NCI-H2227 (cell line): ENCODE results near the gene STIM2.
"Not testable (repeated sequence)": the region's sequence is repeated elsewhere in the genome, so short reads cannot be mapped to it uniquely, and the experiment has no call there.

Experiments
- DNase-seq: peaks from one replicate; lab custom pipeline; 2025; ENCODE audit not compliant: unreplicated experiment; lab: John Stamatoyannopoulos, UW

The STIM2 gene

DNA sequence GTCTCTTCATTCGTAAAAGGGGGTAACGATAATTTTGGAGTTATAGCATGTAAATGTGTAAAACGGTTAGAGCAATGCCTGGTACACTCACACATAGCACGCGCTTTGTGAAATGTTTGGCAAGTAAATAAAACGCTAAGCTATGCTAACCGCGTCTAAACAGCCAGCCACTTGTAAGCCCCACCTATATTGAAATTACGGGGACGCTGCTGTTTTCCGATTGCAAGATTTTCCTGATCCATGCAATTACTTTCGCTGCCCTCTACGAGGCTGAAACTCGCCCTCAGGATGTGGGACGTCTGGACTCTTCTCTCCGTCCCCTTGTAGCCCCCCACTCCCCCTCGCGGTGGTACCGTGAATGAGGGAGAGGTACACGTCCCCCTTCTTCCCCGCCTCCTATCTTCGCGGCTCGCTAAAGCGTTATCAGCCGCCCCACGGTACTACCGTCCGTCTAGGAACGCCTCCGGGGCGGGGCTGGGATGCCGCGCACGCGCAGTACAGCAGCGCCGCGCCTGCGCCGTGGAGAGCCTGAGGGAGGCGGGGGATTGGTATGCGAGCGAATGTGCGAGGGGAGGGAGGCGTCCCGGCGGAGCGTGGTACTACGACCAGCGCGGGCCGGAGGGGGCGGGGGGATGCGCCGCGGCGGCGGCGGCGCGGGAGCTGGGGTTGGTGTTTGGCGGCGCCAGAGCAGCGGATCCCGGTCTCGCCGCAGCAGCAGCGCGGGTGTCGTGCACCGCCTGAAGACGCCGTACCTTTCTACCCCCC lies at the start of gene STIM2:
Gene STIM2, plus strand, starts transcription at position 685 of the 765 bp plus-strand sequence.
- peak; percentile 95 for DNase-seq

DNA sequence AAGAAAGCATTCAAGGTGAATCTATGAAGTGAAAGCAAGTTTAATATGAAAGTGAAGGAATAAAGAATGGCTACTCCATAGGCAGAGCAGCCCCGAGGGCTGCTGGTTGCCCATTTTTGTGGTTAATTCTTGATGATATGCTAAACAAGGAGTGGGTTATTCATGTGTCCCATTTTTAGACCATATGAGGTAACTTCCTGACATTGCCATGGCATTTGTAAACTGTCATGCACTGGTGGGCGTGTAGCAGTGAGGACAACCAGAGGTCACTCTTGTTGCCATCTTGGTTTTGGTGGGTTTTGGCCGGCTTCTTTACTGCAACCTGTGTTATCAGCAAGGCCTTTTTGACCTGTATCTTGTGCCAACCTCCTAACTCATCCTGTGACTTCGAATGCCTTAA lies 49.1 kb upstream of the STIM2 start:
- DNase-seq: not testable (repeated sequence)

DNA sequence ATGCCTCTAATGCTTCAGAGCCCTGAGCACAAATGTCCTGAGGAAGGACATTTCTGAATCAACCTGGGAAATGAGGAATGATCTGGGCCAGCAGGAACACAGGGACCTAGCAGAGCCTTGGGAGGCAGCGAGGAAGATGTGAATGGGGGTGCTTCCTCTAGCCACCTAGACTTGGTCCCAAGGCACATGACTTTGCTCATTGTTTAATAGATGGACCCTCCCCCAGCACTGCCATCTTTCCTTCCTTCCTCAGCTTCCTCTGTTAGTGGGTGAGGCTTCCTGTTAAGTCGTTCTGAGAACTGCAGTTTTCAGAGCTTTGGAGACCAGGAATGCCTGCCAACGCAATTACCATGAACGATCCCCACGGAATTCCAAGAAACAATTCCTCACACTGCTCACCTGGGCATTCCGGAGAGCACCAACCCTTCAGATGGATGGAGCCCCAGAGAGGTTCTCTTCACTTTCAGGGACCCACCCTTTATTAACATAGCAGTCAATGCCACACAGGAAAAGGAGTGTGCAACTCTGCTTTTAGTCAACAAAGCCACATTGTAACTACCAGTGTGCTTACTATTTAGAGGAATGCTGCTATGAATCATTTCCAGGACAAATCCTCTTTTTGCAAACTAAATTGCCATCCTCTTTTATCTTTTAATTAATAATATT lies 48.5 kb upstream of the STIM2 start:
- no peak for DNase-seq

DNA sequence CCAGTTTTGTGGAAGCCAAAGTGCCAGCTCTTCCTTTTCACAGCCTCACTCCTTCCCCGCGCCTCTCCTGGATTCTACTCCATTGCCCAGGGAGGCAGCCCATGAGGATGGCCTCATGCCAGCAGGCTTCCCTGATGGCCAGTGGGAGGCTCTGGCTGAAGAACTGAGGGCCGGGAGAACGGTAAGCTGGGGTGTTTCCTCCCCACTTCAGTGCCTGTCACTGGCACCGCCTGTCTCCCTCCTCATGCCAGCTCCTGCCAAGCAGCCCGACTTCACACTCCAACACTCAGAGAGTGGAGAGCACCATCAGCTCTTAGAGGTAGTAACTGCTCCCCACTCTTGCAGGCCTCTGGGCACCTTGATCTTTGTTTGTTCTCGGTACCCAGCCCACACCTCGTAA lies 46.9 kb upstream of the STIM2 start:
- no peak for DNase-seq

DNA sequence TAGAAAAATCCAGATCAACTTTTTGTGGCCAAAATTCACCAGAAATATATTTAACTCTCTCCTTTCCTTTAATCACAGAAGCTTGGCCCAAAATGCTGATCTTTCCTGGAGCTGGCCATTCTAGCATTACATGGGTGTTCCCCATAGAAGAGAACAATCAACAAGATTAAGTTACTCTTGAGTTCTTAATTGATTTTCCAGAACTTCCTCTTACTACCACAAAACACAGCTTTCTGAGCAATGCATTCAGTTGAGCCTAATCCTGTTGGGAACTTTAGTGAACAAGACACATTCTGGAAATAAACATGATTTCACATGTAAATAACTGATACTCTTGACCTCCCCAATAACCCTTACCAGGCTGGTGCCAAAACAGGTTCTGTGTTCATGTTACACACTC lies 45.4 kb upstream of the STIM2 start:
- no peak for DNase-seq

DNA sequence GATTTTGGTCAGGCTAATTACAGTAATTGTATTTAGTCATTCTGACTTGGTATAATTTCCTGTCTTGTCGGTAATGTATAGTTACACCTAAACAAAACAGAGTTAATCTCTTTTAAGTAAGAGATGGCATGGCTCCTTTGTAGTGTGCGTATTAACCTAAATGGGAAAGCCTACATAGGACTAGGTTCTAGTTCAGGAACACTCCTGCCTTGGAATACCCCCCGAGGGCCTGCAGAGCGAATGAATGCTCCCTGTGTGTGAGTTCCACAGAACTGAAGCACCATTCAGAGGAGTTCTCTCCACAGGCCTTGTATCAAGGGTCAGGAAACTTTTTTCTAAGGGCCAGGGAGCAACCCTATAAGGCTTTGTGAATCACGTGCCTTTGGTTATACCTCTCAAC lies 44.9 kb upstream of the STIM2 start:
- DNase-seq: no peak

DNA sequence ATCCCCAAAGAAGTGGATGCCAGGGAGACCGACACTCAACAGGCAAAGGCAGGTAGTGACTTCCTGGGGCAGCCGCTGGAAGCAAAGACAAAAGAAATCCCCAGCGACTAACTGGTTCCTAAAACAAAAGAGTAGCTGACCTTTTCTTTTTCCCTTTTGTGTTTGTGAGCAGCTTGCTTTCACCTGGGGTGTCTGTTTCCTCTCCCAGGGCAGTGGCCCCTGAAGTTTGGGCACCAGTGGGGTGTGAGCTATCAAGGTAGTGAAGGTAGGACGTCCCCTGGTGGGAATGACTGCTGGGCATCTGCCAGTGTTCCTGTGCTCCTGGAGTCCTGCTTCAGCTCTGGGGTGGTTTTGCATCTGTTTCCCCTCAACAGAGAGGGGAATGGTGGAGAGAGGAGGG lies 41.6 kb upstream of the STIM2 start:
- DNase-seq: no peak

DNA sequence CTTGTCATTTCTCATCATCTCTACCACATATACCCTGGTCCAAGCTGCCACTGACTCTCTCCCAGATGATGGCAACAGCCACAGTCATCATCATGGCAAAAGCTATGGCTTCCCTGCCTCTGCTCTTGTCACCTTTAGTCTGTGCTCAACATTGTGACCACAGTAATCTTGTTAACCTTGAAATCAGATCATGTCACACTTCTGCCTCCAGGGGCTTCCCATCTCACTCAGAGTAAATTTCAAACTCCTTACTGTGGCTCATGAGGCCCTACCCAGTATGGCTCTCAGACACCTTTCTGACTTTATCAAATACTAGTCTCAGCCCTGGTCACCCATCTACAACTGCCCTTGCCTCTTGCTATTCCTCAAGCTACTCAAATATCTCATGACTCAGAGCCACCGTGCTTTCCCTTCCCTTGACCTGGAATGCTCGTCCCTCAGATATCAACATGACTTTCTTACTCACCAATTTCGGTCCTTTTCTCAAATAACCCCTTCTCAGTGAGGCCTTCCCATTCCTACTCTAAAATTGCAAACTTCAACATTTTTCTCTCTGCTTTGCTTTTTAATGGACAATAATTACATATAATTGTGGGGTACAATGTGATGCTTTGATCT lies 41.1 kb upstream of the STIM2 start:
- no peak for DNase-seq

DNA sequence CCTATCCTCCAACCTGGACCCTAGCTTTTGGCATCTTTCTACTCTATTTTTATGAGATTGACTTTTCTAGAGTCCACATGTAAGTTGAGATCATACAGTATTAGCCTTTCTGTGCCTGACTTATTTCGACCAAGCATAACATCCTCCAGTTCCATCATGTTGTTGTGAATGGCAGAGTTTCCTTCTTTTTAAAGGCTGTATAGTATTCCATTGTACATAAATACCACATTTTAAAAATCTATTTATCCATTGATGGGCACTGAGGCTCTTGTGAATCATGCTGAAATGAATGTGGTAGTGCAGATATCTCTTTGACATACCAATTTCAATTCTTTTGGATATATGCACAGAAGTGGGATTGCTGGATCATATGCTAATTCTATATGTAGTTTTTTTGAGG lies 40.3 kb upstream of the STIM2 start:
- no peak for DNase-seq

DNA sequence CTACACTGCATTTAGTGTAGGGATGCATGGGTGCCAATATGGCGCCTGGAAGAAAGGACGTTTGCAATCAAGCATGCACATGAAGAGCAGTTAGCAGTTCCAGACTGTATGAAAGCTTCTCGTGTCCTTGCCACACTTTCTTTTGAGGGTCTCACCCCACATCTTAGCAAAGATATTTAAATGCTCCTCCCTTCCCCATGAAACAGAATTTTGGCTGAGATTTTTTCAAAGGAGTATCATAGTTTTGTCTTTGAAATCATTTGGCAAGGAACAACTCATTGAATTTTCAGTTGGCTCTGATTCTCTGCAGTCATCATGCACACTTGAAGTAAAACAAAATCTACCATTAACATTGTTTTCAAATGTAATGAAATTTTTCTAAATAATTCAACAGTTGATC lies 39.6 kb upstream of the STIM2 start:
- DNase-seq: no peak

DNA sequence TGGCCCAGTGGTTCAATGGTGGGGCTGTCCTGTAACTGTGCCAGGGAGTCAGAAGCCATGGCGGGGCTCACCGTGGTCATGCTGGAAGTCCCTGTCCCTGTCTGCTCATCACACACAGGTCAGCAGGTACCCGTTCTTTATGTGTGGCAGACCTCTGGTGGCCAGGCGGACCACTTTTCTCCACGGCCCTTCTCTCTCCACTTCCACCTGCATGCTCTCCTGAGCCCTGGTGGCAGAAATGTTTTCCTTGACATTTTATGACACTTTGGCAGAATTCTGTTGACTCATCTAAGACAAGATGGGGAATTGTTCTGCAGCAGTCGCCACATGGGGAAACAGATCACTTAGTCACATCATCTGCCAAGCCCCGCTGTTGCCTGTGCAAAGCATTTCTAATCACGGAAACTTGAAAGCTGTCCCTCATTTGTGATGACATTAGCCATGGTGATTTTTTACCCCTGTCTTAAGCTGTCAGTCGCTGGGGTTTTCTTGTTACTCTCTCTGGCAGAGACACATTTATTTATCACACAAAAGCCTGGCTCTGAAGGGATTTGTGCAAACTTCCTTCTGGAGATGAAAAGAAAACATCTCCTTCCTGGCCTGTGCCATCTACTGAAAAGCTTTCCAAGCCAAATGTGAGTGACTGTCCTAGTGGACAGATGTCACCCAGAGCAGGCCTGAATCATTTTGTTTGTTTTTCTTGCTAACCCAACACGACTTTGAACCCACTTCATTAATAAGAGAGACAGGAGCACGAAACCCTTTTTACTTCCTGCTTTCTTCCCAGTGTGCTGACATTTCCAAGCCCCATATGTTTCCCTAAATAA lies 38.8 kb upstream of the STIM2 start:
- DNase-seq: no peak

DNA sequence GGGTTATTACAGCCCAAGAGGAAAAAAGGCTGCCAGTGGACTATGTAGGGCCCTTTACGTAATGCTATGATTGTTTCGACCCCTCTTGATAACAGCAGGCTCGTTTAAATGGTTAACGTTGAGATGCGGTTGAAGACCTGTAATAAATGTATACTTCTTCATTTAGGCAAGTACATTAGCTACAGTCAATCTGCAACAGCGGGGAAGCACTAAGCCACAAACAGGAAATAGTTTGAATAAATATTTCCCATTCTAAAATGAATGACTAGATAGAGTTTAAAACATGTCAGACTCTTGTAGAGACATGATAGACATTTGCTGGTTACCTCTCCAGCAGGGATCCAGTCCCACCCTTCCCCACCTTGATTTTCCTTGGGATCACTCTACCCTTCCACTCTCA lies 38.1 kb upstream of the STIM2 start:
- DNase-seq: no peak

DNA sequence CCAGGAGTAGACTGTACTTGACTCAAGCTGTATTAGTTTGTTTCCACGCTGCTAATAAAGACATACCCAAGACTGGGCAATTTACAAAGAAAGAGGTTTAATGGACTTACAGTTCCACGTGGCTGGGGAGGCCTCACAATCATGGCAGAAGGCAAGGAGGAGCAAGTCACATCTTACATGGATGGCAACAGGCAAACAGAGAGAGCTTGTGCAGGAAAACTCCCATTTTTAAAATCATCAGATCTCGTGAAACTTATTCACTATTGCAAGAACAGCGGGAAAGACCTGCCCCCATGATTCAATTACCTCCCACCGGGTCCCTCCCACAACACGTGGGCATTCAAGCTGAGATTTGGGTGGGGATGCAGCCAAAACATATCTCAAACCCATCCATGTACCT lies 37.7 kb upstream of the STIM2 start:
- not testable (repeated sequence) for DNase-seq

DNA sequence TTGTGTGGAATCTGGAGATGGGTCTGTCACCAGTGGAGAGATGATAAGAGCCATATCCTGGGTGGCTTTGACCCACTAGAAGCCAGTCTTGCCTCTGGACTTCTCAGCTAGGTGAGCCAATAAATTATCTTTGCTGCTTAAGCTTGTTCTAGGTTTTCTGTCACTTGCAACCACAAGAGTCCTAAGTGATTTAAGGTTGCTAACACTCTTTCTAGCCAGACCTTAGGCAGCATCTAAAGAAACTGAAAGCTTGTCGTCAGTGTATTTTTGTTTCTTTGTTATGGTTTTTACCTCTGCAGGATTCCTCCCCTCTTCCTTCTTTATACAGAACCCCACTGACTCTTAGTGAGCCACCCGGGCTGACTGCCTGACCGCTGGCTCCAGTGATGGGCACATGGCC lies 37.1 kb upstream of the STIM2 start:
- no peak for DNase-seq

DNA sequence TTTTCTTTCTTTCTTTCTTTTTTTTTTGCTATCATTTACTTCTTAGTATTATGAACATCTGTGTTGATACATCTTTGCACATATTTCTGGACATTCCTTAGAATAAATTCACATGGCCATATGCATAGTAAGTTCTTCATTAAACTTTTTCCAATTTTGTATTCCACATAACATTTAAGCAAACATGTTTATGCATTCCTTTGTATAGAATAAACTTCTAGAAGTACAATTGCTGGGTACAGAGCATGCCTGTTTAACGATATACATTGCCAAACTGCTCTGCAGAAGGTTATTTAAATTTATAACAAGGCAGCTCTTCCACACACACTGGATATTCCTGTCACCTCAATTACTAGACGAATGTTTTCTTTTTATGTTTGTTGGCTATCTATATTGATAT lies 36.0 kb upstream of the STIM2 start:
- DNase-seq: no peak

DNA sequence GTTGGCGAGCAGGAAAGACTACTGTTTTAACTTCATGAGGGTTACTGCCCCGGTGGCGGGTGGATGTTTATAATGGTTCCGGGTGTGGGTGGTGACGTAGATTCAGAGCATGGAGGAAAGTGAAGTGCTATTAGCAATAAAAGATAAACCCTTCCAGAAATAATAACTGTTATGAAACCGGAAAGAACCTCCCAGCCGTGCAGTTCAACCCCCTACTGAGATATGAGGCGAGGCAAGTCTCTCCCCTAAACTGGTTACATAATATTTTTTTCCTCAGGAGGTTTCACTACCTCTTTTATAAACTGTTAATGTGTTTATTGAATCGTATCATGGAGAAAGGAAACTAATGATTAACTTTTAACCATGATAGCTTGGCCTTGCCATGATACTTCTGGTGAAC lies 33.9 kb upstream of the STIM2 start:
- no peak for DNase-seq

DNA sequence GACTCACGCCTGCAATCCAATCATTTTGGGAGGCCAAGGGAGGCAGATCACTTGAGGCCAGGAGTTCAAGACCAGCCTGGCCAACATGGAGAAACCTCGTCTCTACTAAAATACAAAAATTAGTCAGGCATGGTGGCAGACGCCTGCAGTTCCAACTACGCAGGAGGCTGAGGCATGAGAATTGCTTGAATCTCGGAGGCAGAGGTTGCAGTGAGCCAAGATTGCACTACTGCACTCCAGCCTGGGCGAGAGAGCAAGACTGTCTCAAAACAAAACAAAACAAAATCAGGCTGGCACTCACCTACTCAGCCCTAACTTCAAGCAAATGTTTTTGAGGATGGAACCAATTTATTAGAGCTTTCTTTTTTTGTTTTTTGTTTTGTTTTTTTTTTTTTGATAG lies 33.3 kb upstream of the STIM2 start:
- not testable (repeated sequence) for DNase-seq

DNA sequence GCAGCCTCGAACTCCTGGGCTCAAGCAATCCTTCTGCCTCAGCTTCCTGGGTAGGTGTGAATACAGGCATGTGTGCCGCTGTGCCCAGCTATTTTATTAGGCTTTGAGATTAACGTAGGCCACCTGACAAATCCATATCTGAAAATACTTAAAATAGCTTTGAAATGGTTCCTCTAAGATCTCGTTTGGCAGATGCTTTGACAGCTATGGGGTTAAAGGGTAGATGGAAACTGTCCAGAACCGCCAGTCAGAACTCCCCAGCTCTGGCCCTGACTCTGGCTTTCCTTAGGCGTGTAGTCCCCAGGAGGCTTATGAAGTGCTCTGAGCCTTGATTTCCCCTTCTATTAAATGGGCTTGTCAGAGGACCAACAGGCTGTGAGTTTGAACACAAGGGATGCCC lies 32.8 kb upstream of the STIM2 start:
- DNase-seq: no peak

DNA sequence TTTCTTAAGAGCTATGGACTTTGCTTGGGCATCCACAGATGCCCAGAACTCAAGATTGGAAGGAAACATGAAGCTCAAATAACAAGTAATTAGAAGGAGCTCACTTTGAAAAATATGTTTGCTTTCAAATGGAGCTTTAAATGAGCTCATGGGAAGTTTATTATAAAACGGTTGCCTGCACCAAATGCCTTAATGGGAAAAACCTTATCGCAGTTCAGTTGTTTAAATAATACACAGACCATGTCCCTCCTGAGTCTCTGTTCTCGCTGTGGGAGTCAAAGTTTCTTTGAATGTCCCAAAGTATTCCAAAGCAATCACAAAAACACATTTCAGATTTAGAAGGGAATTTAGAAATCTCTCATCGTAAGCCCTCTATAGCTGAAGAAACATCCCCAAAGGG lies 31.6 kb upstream of the STIM2 start:
- DNase-seq: no peak

DNA sequence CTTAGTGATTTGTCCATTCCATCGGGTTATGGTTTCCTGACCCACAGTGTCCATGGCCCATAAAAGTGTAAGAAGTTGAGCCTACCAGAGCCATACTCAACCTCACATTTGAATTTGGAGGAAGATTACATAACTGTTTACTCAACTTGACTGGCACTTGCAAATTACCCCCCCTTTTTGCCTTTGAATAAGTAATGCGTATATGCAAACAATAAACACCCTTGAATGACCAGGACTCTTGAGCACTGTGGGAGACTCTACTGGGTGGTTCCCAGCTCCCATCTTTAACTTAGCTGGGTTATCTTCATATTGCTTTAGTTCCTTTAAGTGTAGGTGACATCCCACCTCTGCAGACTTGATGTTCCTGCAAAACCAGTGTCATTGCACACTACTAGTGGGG lies 30.6 kb upstream of the STIM2 start:
- no peak for DNase-seq

DNA sequence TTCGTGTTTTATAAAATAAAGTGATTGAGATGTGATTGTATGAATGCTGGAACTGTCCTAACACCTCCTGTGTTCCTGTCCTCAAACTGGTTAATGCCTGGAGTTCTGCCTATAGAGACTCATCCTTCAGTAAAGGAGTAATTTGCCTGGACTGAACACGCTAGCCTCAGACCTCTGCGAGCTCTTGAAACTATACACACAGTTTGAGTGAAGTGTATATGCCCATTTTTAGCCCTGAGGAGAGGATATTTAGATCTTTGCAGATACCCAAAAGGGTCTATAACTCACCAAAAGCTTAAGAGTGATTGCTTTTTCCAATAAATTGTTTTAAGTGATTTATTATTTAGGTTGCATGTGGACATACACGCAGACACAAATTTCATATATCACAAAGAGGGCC lies 29.9 kb upstream of the STIM2 start:
- DNase-seq: no peak

DNA sequence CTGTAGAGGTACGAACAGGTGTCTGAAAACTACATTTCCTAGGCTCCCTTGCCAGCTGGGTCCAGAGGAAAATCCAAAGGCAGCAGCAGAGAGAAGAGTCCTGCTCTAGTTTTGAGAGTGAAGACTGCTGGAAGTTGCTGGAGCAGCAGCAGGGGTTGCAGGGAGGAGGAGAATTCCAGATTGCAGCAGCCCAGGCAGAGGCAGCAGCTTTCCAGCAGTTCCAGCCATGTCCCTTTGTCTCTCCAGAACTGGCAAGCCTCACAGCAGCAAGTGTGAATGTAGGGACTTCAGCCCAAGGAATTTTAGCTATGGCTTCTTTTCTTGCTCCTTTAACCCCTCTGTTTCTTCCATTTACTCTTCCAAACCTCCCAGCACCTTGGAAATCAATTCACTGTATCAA lies 24.1 kb upstream of the STIM2 start:
- no peak for DNase-seq
